B cell (primary cell): Measurements from ENCODE around the gene NBEA. TPM values are rescaled to one million over a fixed set of nuclear protein-coding genes. Genes with fewer than 3 reads are reported as not detected.

Experiments used
- ATAC-seq: fragments of 200-7000 bp; cut with Tn5 transposase; one replicate; pipeline ENCODE4 v1.10.0; 2021; ENCODE audit warnings: low read depth, mild to moderate bottlenecking, moderate number of reproducible peaks, moderate library complexity
- CTCF ChIA-PET: fragments of 350-600 bp; sonication (Branson Sonifier 250); formaldehyde crosslinking; loops from one replicate; lab custom pipeline; 2021; ENCODE audit warnings: antibody characterized with exemption, inconsistent platforms; lab: Charles Lee
- POLR2A ChIA-PET: fragments of 350-600 bp; sonication (Branson Sonifier 250); formaldehyde crosslinking; loops from one replicate; lab custom pipeline; 2021; ENCODE audit warnings: antibody characterized with exemption; lab: Charles Lee
- DNase-seq: peaks from one replicate; pipeline ENCODE4 v3.0.0; 2013
- H2AFZ ChIP-seq: 2 replicates; pipeline ENCODE4 v1.6.1; 2012; ENCODE audit warnings: mild to moderate bottlenecking, low read depth, low read length; ENCODE audit not compliant: insufficient read depth, poor library complexity, severe bottlenecking
- H3K27ac ChIP-seq, 2 donors: 1 replicate in 1 of 2; 2 replicates in 1 of 2; pipeline ENCODE4 v1.5.1; 2012 to 2013; ENCODE audit warnings: low read length in 2 of 2, mild to moderate bottlenecking in 2 of 2, moderate library complexity in 1 of 2
- H3K27me3 ChIP-seq, 4 experiments: fragments of 200-600 bp in 1 of 4; sonication (generic) in 1 of 4; replicated peaks in 1 of 4; 1 replicate in 2 of 4; 2 replicates in 2 of 4; pipeline versions ENCODE4 v1.6.1 to v1.7.0; 2013 to 2016; ENCODE audit warnings: low read length in 3 of 4, mild to moderate bottlenecking in 2 of 4, mixed read lengths in 1 of 4, moderate library complexity in 1 of 4; ENCODE audit not compliant: insufficient read depth in 4 of 4, control insufficient read depth in 3 of 4; ENCODE audit errors: control extremely low read depth in 1 of 4
- H3K36me3 ChIP-seq, 2 experiments: replicated peaks in 1 of 2; 1 replicate in 1 of 2; 2 replicates in 1 of 2; pipeline versions ENCODE4 v1.6.1 to v1.7.1; 2013; ENCODE audit warnings: low read length in 1 of 2; ENCODE audit not compliant: insufficient read depth in 2 of 2, control insufficient read depth in 1 of 2; ENCODE audit errors: control extremely low read depth in 1 of 2, extremely low read depth in 1 of 2
- H3K4me1 ChIP-seq, 2 donors: fragments of 200-600 bp in 1 of 2; sonication (generic) in 1 of 2; 1 replicate in 1 of 2; 2 replicates in 1 of 2; pipeline versions ENCODE4 v1.5.1 to v1.6.1; 2013 to 2017; ENCODE audit warnings: low read length in 2 of 2; ENCODE audit not compliant: control insufficient read depth in 2 of 2, insufficient read depth in 2 of 2
- H3K4me2 ChIP-seq: replicated peaks from 2 replicates; pipeline ENCODE3; 2012; ENCODE audit warnings: mild to moderate bottlenecking, low read depth, low read length; ENCODE audit not compliant: poor library complexity, severe bottlenecking
- H3K4me3 ChIP-seq, 5 experiments: fragments of 200-600 bp in 1 of 5; sonication (generic) in 1 of 5; 1 replicate in 3 of 5; 2 replicates in 2 of 5; pipeline versions ENCODE4 v1.5.1 to v1.7.0; 2011 to 2016; ENCODE audit warnings: low read length in 4 of 5, mild to moderate bottlenecking in 4 of 5, low read depth in 2 of 5, control low read depth in 1 of 5, moderate library complexity in 1 of 5; ENCODE audit not compliant: insufficient read depth in 1 of 5; ENCODE audit errors: control extremely low read depth in 1 of 5, extremely low read depth in 1 of 5
- H3K79me2 ChIP-seq: fragments of 200-600 bp; sonication (generic); one replicate; pipeline ENCODE4 v1.6.0; 2016; ENCODE audit warnings: low read length; ENCODE audit not compliant: control insufficient read depth, insufficient read depth
- H3K9ac ChIP-seq: fragments of 200-600 bp; sonication (generic); 2 replicates; pipeline ENCODE4 v1.6.1; 2017; ENCODE audit warnings: mild to moderate bottlenecking, low read length, moderate library complexity
- H3K9me3 ChIP-seq, 3 donors: one replicate each; pipeline versions ENCODE4 v1.6.1 to v1.7.1; 2013; ENCODE audit warnings: low read length in 2 of 3; ENCODE audit not compliant: control insufficient read depth in 2 of 3, insufficient read depth in 1 of 3; ENCODE audit errors: control extremely low read depth in 1 of 3
- H4K20me1 ChIP-seq: 2 replicates; pipeline ENCODE4 v1.6.0; 2012; ENCODE audit warnings: mild to moderate bottlenecking, low read length; ENCODE audit not compliant: insufficient read depth, control insufficient read depth, poor library complexity, severe bottlenecking
- H3K27ac Mint-ChIP-seq: one replicate; pipeline ENCODE4 v1.8.0; 2021; ENCODE audit warnings: mixed read lengths
- H3K27me3 Mint-ChIP-seq: one replicate; pipeline ENCODE4 v1.8.0; 2021; ENCODE audit warnings: mixed read lengths
- H3K4me1 Mint-ChIP-seq: one replicate; pipeline ENCODE4 v1.8.0; 2021; ENCODE audit warnings: mixed read lengths
- H3K4me3 Mint-ChIP-seq: one replicate; pipeline ENCODE4 v1.8.0; 2021; ENCODE audit warnings: mixed read lengths
- H3K9me3 Mint-ChIP-seq: one replicate; pipeline ENCODE4 v1.8.0; 2022; ENCODE audit warnings: mixed read lengths; ENCODE audit not compliant: insufficient read depth
- EZH2 ChIP-seq: IDR thresholded peaks from 2 replicates; pipeline ENCODE4 v1.6.1; 2012; ENCODE audit warnings: borderline replicate concordance, low read depth, mild to moderate bottlenecking, moderate library complexity, low read length; ENCODE audit not compliant: insufficient read depth, poor library complexity, severe bottlenecking
- WGBS: methylation state at CpG from one replicate; pipeline ENCODE4 v1.1.5; 2013; ENCODE audit warnings: missing lambda C conversion rate; ENCODE audit not compliant: insufficient coverage; 5-methylcytosine and 5-hydroxymethylcytosine counted together
- intact Hi-C: fragments of 100-400 bp; cut with micrococcal nuclease; formaldehyde crosslinking; loops from one replicate; pipeline ENCODE4 v1.10.0; 2022
- polyA plus RNA-seq: library from polyadenylated mRNA; depleted of rRNA; stranded (reverse); fragments of >200 nt; gene quantifications from 2 replicates; pipeline ENCODE4 v1.2.3, GENCODE V29; 2012
- total RNA-seq, 2 donors: library from RNA; stranded (reverse); fragments of 120-200 nt in 1 of 2; gene quantifications; 1 replicate in 1 of 2; 2 replicates in 1 of 2; pipeline versions ENCODE4 v1.2.3 to v1.2.4, GENCODE V29; 2013 to 2022
- TF ChIP-seq, protein P1 (sequence below): fragments of 200-600 bp; IDR thresholded peaks from one replicate; pipeline ENCODE4 v1.8.0; 2022; ENCODE audit warnings: antibody characterized with exemption, mild to moderate bottlenecking

Gene NBEA
- total and polyA plus RNA-seq, 2 donors (not counting 1 experiment from before 2014, with no cell fraction given), result 1.5 to 10.7 TPM

DNA sequence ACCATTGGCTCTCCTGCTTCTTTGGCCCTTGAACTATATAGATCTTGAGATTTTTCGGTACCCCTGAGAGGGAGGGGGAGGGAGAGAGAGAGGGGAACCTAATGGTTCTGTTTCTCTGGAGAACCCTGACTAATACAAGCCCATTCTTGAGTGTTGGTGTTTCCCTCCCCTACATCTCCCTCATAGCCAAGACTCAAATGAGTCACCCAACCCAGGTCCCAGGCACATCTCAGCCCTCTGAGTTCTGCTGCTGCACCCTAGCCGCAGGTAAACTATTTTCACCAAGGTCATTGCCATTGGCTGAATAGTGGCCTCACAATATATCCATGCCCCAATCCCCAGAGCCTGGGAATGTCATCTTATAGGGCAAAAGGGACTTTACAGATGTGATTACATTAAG lies 760.2 kb downstream of the NBEA start:
- Histone ChIP-seq H2AFZ (no peak overlapping the region), H3K4me3 (no peak overlapping the region), H3K9ac (no peak overlapping the region), H4K20me1 (no peaks in the 10 kb centered on the region), H3K4me1 (no peaks in the 10 kb centered on the region), H3K4me2 (no peak overlapping the region), H3K9me3 (peaks cover 0 to 6% (median 0%) of the 10 kb centered on the region in 3 donors), H3K79me2 (no peaks in the 10 kb centered on the region), H3K27ac (no peak overlapping the region), H3K36me3 (no peaks in the 10 kb centered on the region), H3K27me3 (no peaks in the 10 kb centered on the region)
- WGBS, result 100% methylated on average over 1 of the region's 2 CpGs
- ChIA-PET CTCF (no interaction called here), POLR2A (no interaction called here)
- no peak for TF ChIP-seq EZH2
- TF ChIP-seq, protein P1, sequence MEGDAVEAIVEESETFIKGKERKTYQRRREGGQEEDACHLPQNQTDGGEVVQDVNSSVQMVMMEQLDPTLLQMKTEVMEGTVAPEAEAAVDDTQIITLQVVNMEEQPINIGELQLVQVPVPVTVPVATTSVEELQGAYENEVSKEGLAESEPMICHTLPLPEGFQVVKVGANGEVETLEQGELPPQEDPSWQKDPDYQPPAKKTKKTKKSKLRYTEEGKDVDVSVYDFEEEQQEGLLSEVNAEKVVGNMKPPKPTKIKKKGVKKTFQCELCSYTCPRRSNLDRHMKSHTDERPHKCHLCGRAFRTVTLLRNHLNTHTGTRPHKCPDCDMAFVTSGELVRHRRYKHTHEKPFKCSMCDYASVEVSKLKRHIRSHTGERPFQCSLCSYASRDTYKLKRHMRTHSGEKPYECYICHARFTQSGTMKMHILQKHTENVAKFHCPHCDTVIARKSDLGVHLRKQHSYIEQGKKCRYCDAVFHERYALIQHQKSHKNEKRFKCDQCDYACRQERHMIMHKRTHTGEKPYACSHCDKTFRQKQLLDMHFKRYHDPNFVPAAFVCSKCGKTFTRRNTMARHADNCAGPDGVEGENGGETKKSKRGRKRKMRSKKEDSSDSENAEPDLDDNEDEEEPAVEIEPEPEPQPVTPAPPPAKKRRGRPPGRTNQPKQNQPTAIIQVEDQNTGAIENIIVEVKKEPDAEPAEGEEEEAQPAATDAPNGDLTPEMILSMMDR, result no peak
- peaks cover 6% of the 10 kb centered on the region for H3K27me3 Mint-ChIP-seq
- H3K9me3 Mint-ChIP-seq, result peaks cover 4% of the 10 kb centered on the region
- no peak for ATAC-seq
- H3K27ac Mint-ChIP-seq, result no peak overlapping the region
- no peak overlapping the region for H3K4me3 Mint-ChIP-seq
- intact Hi-C loops, result no loop called here
- H3K4me1 Mint-ChIP-seq, result no peaks in the 10 kb centered on the region
- no peak for DNase-seq

DNA sequence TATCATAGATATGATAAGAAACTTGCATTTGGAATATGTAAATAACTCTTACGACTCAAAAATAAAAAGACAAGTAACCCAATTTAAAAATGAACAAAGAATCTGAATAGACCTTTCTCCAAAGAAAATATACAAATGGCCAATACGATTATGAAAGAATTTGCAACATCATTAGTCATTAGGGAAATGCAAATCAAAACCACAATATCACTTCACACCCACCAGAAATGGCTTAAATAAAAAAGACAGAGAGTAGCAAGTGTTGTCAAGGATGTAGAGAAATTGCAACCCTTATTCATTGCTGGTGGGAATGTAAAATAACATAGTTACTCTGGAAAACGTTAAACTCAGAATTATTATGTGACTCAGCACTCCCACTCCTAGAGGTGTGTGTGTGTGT lies 761.0 kb downstream of the NBEA start:
- Histone ChIP-seq H3K27me3 (no peaks in the 10 kb centered on the region), H3K4me3 (no peak overlapping the region), H3K4me1 (no peaks in the 10 kb centered on the region), H4K20me1 (no peaks in the 10 kb centered on the region), H2AFZ (no peak overlapping the region), H3K4me2 (no peak overlapping the region), H3K9me3 (peaks cover 0 to 3% (median 0%) of the 10 kb centered on the region in 3 donors), H3K27ac (no peak overlapping the region), H3K79me2 (no peaks in the 10 kb centered on the region), H3K36me3 (no peaks in the 10 kb centered on the region), H3K9ac (no peak overlapping the region)
- no peak for DNase-seq
- ChIA-PET CTCF (no interaction called here), POLR2A (no interaction called here)
- ATAC-seq, result no peak
- intact Hi-C loops, result no loop called here
- peaks cover 4% of the 10 kb centered on the region for H3K9me3 Mint-ChIP-seq
- TF ChIP-seq, protein P1, result no peak
- TF ChIP-seq EZH2, result no peak
- WGBS, result no CpG with 5 or more reads among the region's 3 CpGs
- H3K27me3 Mint-ChIP-seq, result peaks cover 6% of the 10 kb centered on the region
- no peaks in the 10 kb centered on the region for H3K4me1 Mint-ChIP-seq
- no peak overlapping the region for H3K4me3 Mint-ChIP-seq
- H3K27ac Mint-ChIP-seq, result no peak overlapping the region
